Adipose tissue (tissue), 3 donors: Measurements from ENCODE around the gene RPS6KB2. TPM values are rescaled to one million over a fixed set of nuclear protein-coding genes. Genes with fewer than 3 reads are reported as not detected.
"Not testable (repeated sequence)": the region's sequence is repeated elsewhere in the genome, so short reads cannot be mapped to it uniquely, and the experiment has no call there.

Experiments
- H3K27ac ChIP-seq: one replicate; pipeline ENCODE4 v1.5.1; 2013; ENCODE audit warnings: low read depth, low read length
- WGBS, 3 donors: extraction: QIAGEN DNeasy Blood & Tissue Kit; methylation state at CpG; one replicate each; pipeline ENCODE4 v1.1.7; 2013; 5-methylcytosine and 5-hydroxymethylcytosine counted together
- polyA plus RNA-seq, 3 donors: library from polyadenylated mRNA; stranded (reverse); fragments of 200-250 nt; gene quantifications; one replicate each; pipeline ENCODE4 v1.2.3, GENCODE V29; 2013
- donor health status: healthy with polysubstance abuse.
- donor health status: Bipolar disorder and iron deficiency.
- donor health status: healthy.

The RPS6KB2 gene
- polyA plus RNA-seq, 3 donors: 32.7 to 39.5 (median 35.4) TPM

GRCh38 chr11:67470337-67471002 is 42.2 kb downstream of the RPS6KB2 start:
- WGBS, 3 donors: 83 to 87% (median 85%) methylated on average over 8 of the region's 8 CpGs
- H3K27ac ChIP-seq: no peak overlapping the region

GRCh38 chr11:67472882-67473281 is 44.6 kb downstream of the RPS6KB2 start:
- WGBS, 3 donors: 80 to 83% (median 82%) methylated on average over 7 of the region's 7 CpGs
- H3K27ac ChIP-seq: no peak overlapping the region

- 69 to 87% (median 85%) methylated on average over 10 of the region's 10 CpGs for WGBS, 3 donors
- H3K27ac ChIP-seq: not testable (repeated sequence)
Measured at GRCh38 chr11:67476692-67477091, 48.4 kb downstream of the RPS6KB2 start.

GRCh38 chr11:67477344-67478050 is 49.2 kb downstream of the RPS6KB2 start:
- 81 to 84% (median 82%) methylated on average over 12 of the region's 16 CpGs for WGBS, 3 donors
- not testable (repeated sequence) for H3K27ac ChIP-seq

- WGBS, 3 donors: 38 to 43% (median 38%) methylated on average over 19 of the region's 19 CpGs
- no peak overlapping the region for H3K27ac ChIP-seq
Measured at GRCh38 chr11:67482275-67482826, 54.1 kb downstream of the RPS6KB2 start.

- WGBS, 3 donors: 10 to 11% (median 10%) methylated on average over 60 of the region's 60 CpGs
Measured at GRCh38 chr11:67482827-67483798, 54.8 kb downstream of the RPS6KB2 start, which contains the start of gene AIP. Gene AIP (plus strand): TSS chr11:67483026. CDS start chr11:67483159, 133 bp downstream.

GRCh38 chr11:67483831-67484665 is 55.8 kb downstream of the RPS6KB2 start:
- H3K27ac ChIP-seq: no peak overlapping the region
- 83 to 84% (median 84%) methylated on average over 16 of the region's 16 CpGs for WGBS, 3 donors

More at GRCh38 chr11:67482827-67483798, 54.8 kb downstream of the RPS6KB2 start, which contains the start of gene AIP:
- no peak within 1 kb of the TSS for H3K27ac ChIP-seq

- no peak overlapping the region for H3K27ac ChIP-seq
- WGBS, 3 donors: 49 to 84% (median 61%) methylated on average over 11 of the region's 11 CpGs
Measured at GRCh38 chr11:67484847-67485311, 56.6 kb downstream of the RPS6KB2 start.

Other genes starting within 250 kb of the RPS6KB2 start
- 10 to 100 TPM; 26.8 to 70.1 (median 50.6) TPM for gene GRK2, start 162.0 kb upstream of the RPS6KB2 start, polyA plus RNA-seq
- 10 to 100 TPM; 13.0 to 48.7 (median 23.5) TPM for gene ANKRD13D, start 139.2 kb upstream of the RPS6KB2 start, polyA plus RNA-seq
- gene SSH3, start 125.0 kb upstream of the RPS6KB2 start, polyA plus RNA-seq: 10 to 100 TPM; 12.3 to 14.8 (median 13.0) TPM
- gene POLD4, start 74.9 kb upstream of the RPS6KB2 start, polyA plus RNA-seq: 100 to 1,000 TPM; 116 to 188 (median 169) TPM
- gene CLCF1, start 54.9 kb upstream of the RPS6KB2 start, polyA plus RNA-seq: 10 to 100 TPM in 1 of 3 donors, 1 to 10 TPM in 2; 2.7 to 17.4 (median 9.9) TPM
- 10 to 100 TPM in 2 of 3 donors, 1 to 10 TPM in 1; 9.8 to 15.3 (median 10.2) TPM for gene RAD9A, start 36.5 kb upstream of the RPS6KB2 start, polyA plus RNA-seq
- gene PPP1CA, start 26.6 kb upstream of the RPS6KB2 start, polyA plus RNA-seq: 10 to 100 TPM; 82.3 to 97.8 (median 93.6) TPM
- 1 to 10 TPM; 2.2 to 6.6 (median 2.4) TPM for gene TBC1D10C, start 24.4 kb upstream of the RPS6KB2 start, polyA plus RNA-seq
- 1 to 10 TPM in 2 of 3 donors, under 1 TPM in 1; 0.32 to 2.6 (median 2.1) TPM for gene CARNS1, start 12.8 kb upstream of the RPS6KB2 start, polyA plus RNA-seq
- gene PTPRCAP, start 9.2 kb downstream of the RPS6KB2 start, polyA plus RNA-seq: 1 to 10 TPM; 2.9 to 8.0 (median 4.1) TPM
- gene CORO1B, start 15.0 kb downstream of the RPS6KB2 start, polyA plus RNA-seq: 10 to 100 TPM; 60.3 to 79.0 (median 63.4) TPM
- gene GPR152, start 24.2 kb downstream of the RPS6KB2 start, polyA plus RNA-seq: not detected
- 1 to 10 TPM in 2 of 3 donors, under 1 TPM in 1; 0.28 to 8.4 (median 1.5) TPM for gene CABP4, start 26.9 kb downstream of the RPS6KB2 start, polyA plus RNA-seq
- gene TMEM134, start 40.8 kb downstream of the RPS6KB2 start, polyA plus RNA-seq: 100 to 1,000 TPM in 2 of 3 donors, 10 to 100 TPM in 1; 42.6 to 117 (median 104) TPM
- gene AIP, start 54.5 kb downstream of the RPS6KB2 start, polyA plus RNA-seq: 10 to 100 TPM; 52.0 to 93.9 (median 58.1) TPM
- gene PITPNM1, start 76.9 kb downstream of the RPS6KB2 start, polyA plus RNA-seq: 10 to 100 TPM; 11.5 to 22.8 (median 11.7) TPM
- 10 to 100 TPM; 64.4 to 78.2 (median 64.5) TPM for gene CDK2AP2, start 79.7 kb downstream of the RPS6KB2 start, polyA plus RNA-seq
- not detected for gene CABP2, start 95.0 kb downstream of the RPS6KB2 start, polyA plus RNA-seq
- gene GSTP1, start 155.3 kb downstream of the RPS6KB2 start, polyA plus RNA-seq: 100 to 1,000 TPM; 324 to 594 (median 489) TPM
- 100 to 1,000 TPM; 122 to 177 (median 125) TPM for gene NDUFV1, start 178.4 kb downstream of the RPS6KB2 start, polyA plus RNA-seq
- gene NUDT8, start 201.4 kb downstream of the RPS6KB2 start, polyA plus RNA-seq: 10 to 100 TPM in 2 of 3 donors, 1 to 10 TPM in 1; 9.8 to 37.1 (median 11.0) TPM
- gene TBX10, start 211.3 kb downstream of the RPS6KB2 start, polyA plus RNA-seq: under 1 TPM in 2 of 3 donors, not detected in 1; 0.08 to 0.09 TPM
- gene ACY3, start 222.2 kb downstream of the RPS6KB2 start, polyA plus RNA-seq: 1 to 10 TPM in 1 of 3 donors, under 1 TPM in 1, not detected in 1; 0.54 to 4.8 TPM
- under 1 TPM in 2 of 3 donors, not detected in 1; 0.07 to 0.16 TPM for gene ALDH3B2, start 246.1 kb downstream of the RPS6KB2 start, polyA plus RNA-seq